ENCODE measurements around the gene LRWD1.
"Not testable (repeated sequence)": the region's sequence is repeated elsewhere in the genome, so short reads cannot be mapped to it uniquely, and the experiment has no call there.

LRWD1 gene

GRCh38 chr7:102496861-102497260 is 32.1 kb downstream of the LRWD1 start:
- DNase-seq (ENCODE audit: low read depth): not testable (repeated sequence)

DNA sequence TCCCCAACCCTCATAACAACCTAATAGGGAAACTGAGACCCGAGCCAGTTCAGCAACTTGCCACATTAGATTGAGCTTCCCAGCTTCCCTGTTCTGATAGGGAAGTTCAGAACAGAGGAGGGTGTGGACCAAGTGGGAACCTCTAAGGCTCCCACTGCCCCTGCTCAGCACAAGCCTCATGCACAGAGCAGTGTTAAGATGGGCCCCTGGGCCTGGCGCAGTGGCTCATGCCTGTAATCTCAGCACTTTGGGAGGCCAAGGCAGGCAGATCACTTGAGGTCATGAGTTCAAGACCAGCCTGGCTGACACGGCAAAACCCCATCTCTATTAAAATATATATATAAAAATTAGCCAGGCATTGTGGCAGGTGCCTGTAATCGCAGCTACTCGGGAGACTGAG is 32.5 kb downstream of the LRWD1 start:
- not testable (repeated sequence) for DNase-seq (ENCODE audit: low read depth)

- DNase-seq (ENCODE audit: low read depth): not testable (repeated sequence)
Observed at GRCh38 chr7:102498321-102498720, 33.5 kb downstream of the LRWD1 start.

- not testable (repeated sequence) for DNase-seq (ENCODE audit: low read depth)
Observed at GRCh38 chr7:102503141-102503540, 38.4 kb downstream of the LRWD1 start.

DNA sequence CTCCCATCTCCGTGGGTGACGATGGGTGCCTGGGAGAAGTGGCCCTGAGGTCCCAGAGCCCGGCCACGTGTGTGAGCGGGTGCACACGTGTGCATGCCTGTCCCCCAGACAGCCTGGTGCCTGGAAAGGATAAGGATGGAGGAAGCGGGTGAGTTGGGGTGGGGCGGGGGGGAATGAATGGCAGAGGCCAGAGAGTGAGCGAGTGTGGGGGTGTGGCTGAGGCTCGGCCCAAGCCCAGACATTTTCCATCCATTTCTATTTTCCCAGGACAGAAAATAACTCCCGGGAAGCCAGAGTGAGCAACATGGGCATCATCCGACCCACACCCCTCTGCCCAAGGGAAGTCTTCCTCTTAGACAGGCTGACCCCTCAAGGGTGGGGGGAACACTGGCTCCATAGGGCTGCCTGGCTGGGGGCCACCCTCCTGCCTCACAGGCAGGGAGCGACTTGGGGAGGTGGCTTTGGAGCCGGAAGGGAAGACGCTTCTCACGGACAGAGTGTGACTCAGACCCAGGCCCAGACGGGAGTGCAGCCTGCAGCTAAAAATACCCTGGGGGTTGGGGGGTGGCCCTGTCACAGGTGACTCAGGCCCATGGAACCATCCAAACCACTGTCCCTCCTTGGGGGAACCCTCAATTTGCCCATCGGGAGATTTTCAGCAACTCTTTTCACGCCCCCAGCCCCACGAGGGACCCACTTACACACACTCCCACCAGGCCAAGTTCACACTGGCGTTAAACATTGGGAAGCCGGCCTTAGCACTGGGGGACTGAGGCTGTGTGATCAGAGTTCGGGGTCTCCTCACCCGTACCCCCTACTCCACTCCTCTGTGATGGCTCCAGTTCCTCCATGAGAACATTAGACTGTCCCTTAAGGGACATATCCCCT is 40.8 kb downstream of the LRWD1 start:
- not testable (repeated sequence) for DNase-seq (ENCODE audit: low read depth)

DNA sequence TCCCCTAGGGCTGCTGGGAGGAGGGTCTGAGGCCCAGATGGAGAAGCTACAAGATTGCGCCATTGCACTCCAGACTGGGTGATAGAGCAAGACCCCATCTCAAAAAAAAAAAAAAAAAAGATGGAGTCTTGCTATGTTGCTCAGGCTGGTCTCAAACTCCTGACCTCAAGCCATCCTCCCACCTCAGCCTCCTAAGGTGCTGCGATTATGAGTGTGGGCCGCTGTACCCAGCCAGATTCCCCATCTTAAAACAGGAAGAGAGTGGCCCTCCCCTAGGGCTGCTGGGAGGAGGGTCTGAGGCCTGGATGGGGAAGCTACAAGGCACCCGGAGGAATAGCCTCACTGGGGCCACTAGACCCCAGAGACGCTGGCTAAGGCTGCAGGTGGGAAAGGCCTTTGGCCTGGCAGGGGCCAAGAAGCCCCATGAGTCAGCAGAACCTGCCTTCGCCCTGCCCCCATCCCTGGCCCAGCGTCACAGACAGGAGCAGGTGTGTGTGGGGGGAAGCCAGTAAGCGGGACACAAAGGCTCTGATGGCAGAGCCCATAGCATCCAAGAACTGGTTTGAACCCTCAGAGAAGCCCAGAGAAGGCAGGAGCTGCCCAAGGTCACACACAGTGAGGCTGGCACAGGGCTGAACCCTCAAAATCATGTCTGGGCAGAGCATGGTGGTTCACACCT is 42.8 kb downstream of the LRWD1 start:
- DNase-seq (ENCODE audit: low read depth): not testable (repeated sequence)

GRCh38 chr7:102510575-102510974 is 45.8 kb downstream of the LRWD1 start:
- DNase-seq (ENCODE audit: low read depth): not testable (repeated sequence)

- DNase-seq (ENCODE audit: low read depth): not testable (repeated sequence)
Observed at GRCh38 chr7:102511860-102512522, 47.2 kb downstream of the LRWD1 start.

DNA sequence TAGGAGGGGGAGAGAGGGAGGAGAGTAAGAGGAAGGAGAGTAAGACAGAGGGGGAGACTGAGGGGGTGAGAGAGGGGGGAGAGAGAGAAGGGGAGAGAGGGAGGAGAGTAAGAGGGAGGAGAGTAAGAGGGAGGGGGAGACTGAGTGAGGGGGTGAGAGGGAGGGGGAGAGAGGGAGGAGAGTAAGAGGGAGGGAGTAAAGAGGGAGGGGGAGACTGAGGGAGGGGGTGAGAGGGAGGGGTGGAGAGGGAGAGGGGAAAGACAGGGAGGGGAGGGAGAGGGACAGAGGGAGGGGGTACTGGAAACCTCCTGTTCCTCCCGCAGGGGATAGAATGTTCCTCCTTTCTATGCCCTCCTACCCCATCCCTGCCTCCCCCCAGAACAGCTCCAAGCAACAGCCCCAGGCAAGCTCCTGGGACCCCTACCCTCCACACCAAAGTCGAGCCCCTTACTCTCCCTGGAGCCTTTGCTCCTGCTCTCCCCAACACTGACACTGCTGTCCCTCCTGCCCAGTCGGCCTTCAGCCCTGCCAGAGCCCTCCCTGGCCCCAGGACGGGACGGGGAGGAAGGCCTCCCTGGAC is 47.9 kb downstream of the LRWD1 start:
- DNase-seq (ENCODE audit: low read depth): not testable (repeated sequence)

- not testable (repeated sequence) for DNase-seq (ENCODE audit: low read depth)
Observed at GRCh38 chr7:102514881-102515721, 50.3 kb downstream of the LRWD1 start.

GRCh38 chr7:102515889-102516288 is 51.1 kb downstream of the LRWD1 start:
- not testable (repeated sequence) for DNase-seq (ENCODE audit: low read depth)

GRCh38 chr7:102516951-102517350 is 52.2 kb downstream of the LRWD1 start:
- not testable (repeated sequence) for DNase-seq (ENCODE audit: low read depth)

DNA sequence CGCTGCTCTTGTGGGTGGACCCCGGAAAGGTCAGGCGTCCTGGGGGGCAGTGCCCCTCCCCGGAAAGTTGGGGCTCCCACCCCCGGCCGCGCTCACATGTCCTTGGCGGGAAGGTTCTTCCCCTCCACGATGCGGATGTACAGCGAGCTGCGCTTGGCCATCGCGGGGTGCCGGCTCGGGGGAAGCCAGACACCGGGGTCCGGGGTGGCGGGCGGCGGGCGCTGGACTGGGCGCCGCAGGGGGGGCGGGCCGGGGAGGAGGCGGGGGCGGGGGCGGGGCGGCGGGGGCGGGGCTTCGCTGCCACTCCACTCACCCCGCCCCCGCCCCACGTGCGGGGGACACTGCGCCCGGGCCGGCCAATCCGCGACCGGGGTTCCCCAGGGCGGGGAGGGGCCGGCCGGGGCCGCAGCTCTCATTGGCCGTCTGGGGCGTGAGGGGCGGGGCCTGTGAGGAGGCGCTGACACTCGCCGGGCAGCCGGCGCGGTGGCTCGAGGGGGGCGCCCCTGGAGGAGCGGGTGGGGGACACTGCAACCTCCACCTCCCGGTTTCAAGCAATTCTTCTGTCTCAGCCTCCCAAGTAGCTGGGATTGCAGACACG is 52.9 kb downstream of the LRWD1 start, which contains the start of gene RASA4B:
RASA4B (minus strand) TSS at position 228 of the 598 bp plus-strand sequence; CDS start at position 161, 67 bp downstream.
- DNase-seq (ENCODE audit: low read depth): not testable (repeated sequence)

- not testable (repeated sequence) for DNase-seq (ENCODE audit: low read depth)
Observed at GRCh38 chr7:102520797-102521196, 56.0 kb downstream of the LRWD1 start.

All from stimulated activated CD8-positive, alpha-beta memory T cell treated with anti-CD3 and anti-CD28 coated beads, Interleukin-15, amount 100 ng/mL, for 24 hours (primary cell).